AML-193 (cell line): ENCODE results near the gene APOM.

Experiments
- DNase-seq, 2 experiments: peaks; one replicate each; lab custom pipeline; 2025; lab: John Stamatoyannopoulos, UW

APOM gene

DNA sequence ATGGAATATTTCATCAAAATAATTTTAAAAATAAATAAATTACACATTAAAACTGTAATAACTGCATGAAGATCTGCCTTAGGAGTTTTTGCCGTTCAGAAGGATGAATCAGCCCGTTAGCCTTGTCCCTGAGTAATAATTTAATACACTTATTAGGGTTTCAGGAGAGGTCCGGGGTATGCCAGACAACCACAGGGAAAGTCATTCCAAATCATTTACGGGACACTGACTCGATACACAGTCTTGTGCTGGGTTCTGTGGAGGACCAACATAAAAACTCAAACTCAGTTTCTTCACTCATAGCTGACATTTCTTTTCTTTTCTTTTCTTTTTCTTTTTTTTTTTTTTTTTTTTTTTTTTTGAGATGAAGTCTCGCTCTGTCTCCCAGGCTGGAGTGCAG, 50.2 kb downstream of the APOM start:
- DNase-seq = no peak

DNA sequence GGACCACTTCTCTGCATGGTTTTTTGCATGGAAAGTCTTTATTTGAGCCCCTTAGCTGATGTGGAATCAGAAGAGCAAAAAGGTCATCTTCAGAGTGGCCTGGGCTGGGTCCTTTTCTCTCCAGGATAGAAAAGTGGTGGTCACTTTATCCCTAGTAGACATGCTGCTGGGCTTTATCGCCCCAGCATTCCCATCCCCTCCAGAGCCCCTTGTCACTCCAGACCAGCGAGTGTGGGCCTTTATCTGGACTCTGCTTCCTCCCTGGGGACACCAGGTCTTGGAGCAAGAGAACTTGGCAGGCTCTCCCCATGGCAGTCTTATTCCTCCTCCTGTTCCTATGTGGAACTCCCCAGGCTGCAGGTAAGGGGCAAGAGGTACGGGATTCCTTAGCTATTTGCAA, 50.9 kb downstream of the APOM start, which contains the start of gene LY6G6F:
Gene LY6G6F, plus strand, starts transcription at position 268 of the 400 bp plus-strand sequence. Its CDS starts 41 bp downstream, at position 309.
- DNase-seq = no peak

DNA sequence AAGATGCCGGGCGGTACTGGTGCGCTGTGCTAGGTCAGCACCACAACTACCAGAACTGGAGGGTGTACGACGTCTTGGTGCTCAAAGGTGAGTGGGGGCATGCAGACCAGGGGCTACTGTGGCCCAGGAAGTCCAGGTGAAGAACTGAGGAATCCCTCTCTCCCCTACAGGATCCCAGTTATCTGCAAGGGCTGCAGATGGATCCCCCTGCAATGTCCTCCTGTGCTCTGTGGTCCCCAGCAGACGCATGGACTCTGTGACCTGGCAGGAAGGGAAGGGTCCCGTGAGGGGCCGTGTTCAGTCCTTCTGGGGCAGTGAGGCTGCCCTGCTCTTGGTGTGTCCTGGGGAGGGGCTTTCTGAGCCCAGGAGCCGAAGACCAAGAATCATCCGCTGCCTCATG, 52.0 kb downstream of the APOM start:
- DNase-seq = no peak
